IMR-90 (cell line): ENCODE results near the gene GP1BA. TPM values are rescaled to one million over a fixed set of nuclear protein-coding genes. Genes with fewer than 3 reads are reported as not detected.

ENCODE experiments used
- ATAC-seq: fragments of 200-7000 bp; cut with Tn5 transposase; 2 replicates; pipeline ENCODE4 v1.9.1; 2020; ENCODE audit warnings: low read depth, mild to moderate bottlenecking, moderate library complexity
- BruUV-seq: library from RNA; stranded (reverse); fragments of 400-500 nt; replicated peaks from 2 replicates; lab custom pipeline; 2021; lab: Mats Ljungman, UMichigan
- CTCF ChIA-PET: fragments of 300-600 bp; formaldehyde crosslinking; extraction: SDS; loops from one replicate; lab custom pipeline; 2021; ENCODE audit warnings: antibody characterized with exemption; lab: Yijun Ruan, JAX
- POLR2A ChIA-PET: fragments of 300-600 bp; sonication (Branson Sonifier 250); formaldehyde crosslinking; loops from one replicate; lab custom pipeline; 2022; ENCODE audit warnings: antibody characterized with exemption; ENCODE audit not compliant: unreplicated experiment; lab: Charles Lee
- DNase-seq: peaks from one replicate; pipeline ENCODE4 v3.0.0; 2013
- H2AFZ ChIP-seq: replicated peaks from 2 replicates; pipeline ENCODE3; 2013; ENCODE audit warnings: low read length, mild to moderate bottlenecking; ENCODE audit not compliant: poor library complexity
- H2AK5ac ChIP-seq: 2 replicates; pipeline ENCODE4 v1.6.1; 2013; ENCODE audit warnings: low read depth, low read length, inconsistent platforms
- H2AK9ac ChIP-seq: replicated peaks from 2 replicates; pipeline ENCODE3; 2013; ENCODE audit warnings: mild to moderate bottlenecking, low read depth, low read length, moderate library complexity; ENCODE audit not compliant: poor library complexity
- H2BK120ac ChIP-seq: 2 replicates; pipeline ENCODE4 v1.6.1; 2013; ENCODE audit warnings: low read depth, low read length, inconsistent platforms
- H2BK15ac ChIP-seq: 3 replicates; pipeline ENCODE4 v1.6.1; 2013; ENCODE audit warnings: low read depth, low read length, inconsistent platforms
- H2BK20ac ChIP-seq: 2 replicates; pipeline ENCODE4 v1.6.1; 2013; ENCODE audit warnings: low read depth, mild to moderate bottlenecking, inconsistent platforms, low read length, moderate library complexity
- H2BK5ac ChIP-seq: 2 replicates; pipeline ENCODE4 v1.6.1; 2013; ENCODE audit warnings: mild to moderate bottlenecking, low read depth, low read length, inconsistent platforms; ENCODE audit not compliant: poor library complexity, severe bottlenecking
- H3K14ac ChIP-seq: replicated peaks from 2 replicates; pipeline ENCODE4 v1.6.1; 2013; ENCODE audit warnings: low read depth, low read length, inconsistent platforms
- H3K18ac ChIP-seq: 2 replicates; pipeline ENCODE4 v1.6.1; 2013; ENCODE audit warnings: low read depth, low read length, control low read depth
- H3K23ac ChIP-seq: 2 replicates; pipeline ENCODE4 v1.6.1; 2013; ENCODE audit warnings: low read depth, low read length, inconsistent platforms
- H3K27ac ChIP-seq: 2 replicates; pipeline ENCODE4 v1.5.1; 2013; ENCODE audit warnings: mild to moderate bottlenecking, control low read depth, low read length; ENCODE audit not compliant: insufficient read depth
- H3K27me3 ChIP-seq: 2 replicates; pipeline ENCODE4 v1.6.1; 2013; ENCODE audit warnings: low read length; ENCODE audit not compliant: control insufficient read depth, insufficient read depth
- H3K36me3 ChIP-seq: 2 replicates; pipeline ENCODE4 v1.6.1; 2013; ENCODE audit warnings: low read length, mixed read lengths; ENCODE audit not compliant: control insufficient read depth, insufficient read depth
- H3K4ac ChIP-seq: 2 replicates; pipeline ENCODE4 v1.6.1; 2013; ENCODE audit warnings: low read depth, low read length, inconsistent platforms
- H3K4me1 ChIP-seq: 2 replicates; pipeline ENCODE4 v1.6.1; 2013; ENCODE audit warnings: low read length, mixed read lengths; ENCODE audit not compliant: control insufficient read depth, insufficient read depth
- H3K4me2 ChIP-seq: 2 replicates; pipeline ENCODE4 v1.6.1; 2013; ENCODE audit warnings: low read depth, mild to moderate bottlenecking, control low read depth, low read length, moderate library complexity
- H3K4me3 ChIP-seq: 2 replicates; pipeline ENCODE4 v1.5.1; 2013; ENCODE audit warnings: low read depth, mild to moderate bottlenecking, control low read depth, low read length, moderate library complexity; ENCODE audit not compliant: insufficient read depth
- H3K56ac ChIP-seq: 2 replicates; pipeline ENCODE4 v1.6.1; 2013; ENCODE audit warnings: low read length, inconsistent platforms; ENCODE audit not compliant: insufficient read depth; ENCODE audit errors: extremely low read depth
- H3K79me1 ChIP-seq, 2 experiments: 2 replicates each; pipeline ENCODE4 v1.6.1; 2013; ENCODE audit warnings: low read length in 2 of 2, inconsistent platforms in 1 of 2, low read depth in 1 of 2
- H3K9ac ChIP-seq: 2 replicates; pipeline ENCODE4 v1.6.1; 2013; ENCODE audit warnings: low read depth, low read length, control low read depth
- H3K9me1 ChIP-seq: 2 replicates; pipeline ENCODE4 v1.6.1; 2013; ENCODE audit warnings: low read length, inconsistent platforms; ENCODE audit not compliant: insufficient read depth
- H3K9me3 ChIP-seq: 2 replicates; pipeline ENCODE4 v1.6.1; 2013; ENCODE audit warnings: low read length; ENCODE audit not compliant: control insufficient read depth, insufficient read depth
- H4K20me1 ChIP-seq: 2 replicates; pipeline ENCODE4 v1.6.1; 2013; ENCODE audit warnings: low read length, inconsistent platforms; ENCODE audit not compliant: insufficient read depth
- H4K5ac ChIP-seq: 2 replicates; pipeline ENCODE4 v1.6.1; 2013; ENCODE audit warnings: mild to moderate bottlenecking, low read depth, low read length, control low read depth
- H4K8ac ChIP-seq, 2 experiments: 2 replicates each; pipeline ENCODE4 v1.6.1; 2013; ENCODE audit warnings: low read depth in 2 of 2, low read length in 2 of 2, control low read depth in 1 of 2, inconsistent platforms in 1 of 2
- H4K91ac ChIP-seq: 2 replicates; pipeline ENCODE4 v1.6.1; 2013; ENCODE audit warnings: low read depth, low read length, inconsistent platforms; ENCODE audit not compliant: insufficient read depth
- BHLHE40 ChIP-seq: fragments of 150-350 bp; IDR thresholded peaks from 2 replicates; pipeline ENCODE4 v1.6.1; 2016; ENCODE audit warnings: mild to moderate bottlenecking, low read depth, low read length
- MXI1 ChIP-seq: IDR thresholded peaks from 2 replicates; pipeline ENCODE4 v1.6.1; 2012; ENCODE audit warnings: low read depth, mild to moderate bottlenecking, low read length, moderate library complexity, borderline replicate concordance
- RAD21 ChIP-seq: IDR thresholded peaks from 2 replicates; pipeline ENCODE4 v1.6.1; 2012; ENCODE audit warnings: low read length, improper control_type of control experiment
- WGBS, 2 experiments: methylation state at CpG; one replicate each; pipeline versions ENCODE4 v1.1.5 to v1.1.7; 2013; ENCODE audit warnings: missing lambda C conversion rate in 2 of 2; ENCODE audit not compliant: insufficient read length in 1 of 2; ENCODE audit errors: extremely low coverage in 2 of 2; 5-methylcytosine and 5-hydroxymethylcytosine counted together
- dilution Hi-C: fragments of 300-500 bp; cut with HindIII; formaldehyde crosslinking; loops from one replicate; pipeline ENCODE4 v1.14.3; 2018; ENCODE audit warnings: low sequenced_read_pairs; ENCODE audit not compliant: unreplicated experiment
- in situ Hi-C: fragments of 300-500 bp; cut with MboI; formaldehyde crosslinking; loops from 3 replicates; pipeline ENCODE4 v1.14.3; 2019; ENCODE audit warnings: low sequenced_read_pairs, inconsistent platforms, mixed read lengths
- intact Hi-C: fragments of 100-400 bp; cut with micrococcal nuclease; formaldehyde crosslinking; loops from 2 replicates; pipeline ENCODE4 v1.10.0; 2022
- polyA plus RNA-seq, 3 experiments: library from polyadenylated mRNA; depleted of rRNA; stranded (reverse); fragments of >200 nt; gene quantifications; 2 replicates each; pipeline ENCODE4 v1.2.3, GENCODE V29; 2012; ENCODE audit warnings: low replicate concordance in 1 of 3
- total RNA-seq: library from RNA; depleted of rRNA; stranded (reverse); fragments of >200 nt; gene quantifications from 2 replicates; pipeline ENCODE4 v1.2.3, GENCODE V29; 2012

GP1BA gene
- total and polyA plus RNA-seq, 2 of the 4 experiments (the other 2 are of a cell fraction): not detected

GRCh38 chr17:4897785-4898184 is 34.3 kb upstream of the GP1BA start:
- Histone ChIP-seq H4K5ac (no peak overlapping the region), H3K4ac (no peak overlapping the region), H2BK15ac (no peak overlapping the region), H3K18ac (no peak overlapping the region), H3K9me1 (no peaks in the 10 kb centered on the region), H4K91ac (no peak overlapping the region), H2BK20ac (no peak overlapping the region), H3K27me3 (no peaks in the 10 kb centered on the region; the same call in 1 of the 2 replicates), H2AFZ (no peak overlapping the region), H2BK5ac (no peak overlapping the region), H3K23ac (no peak overlapping the region), H4K8ac (no peak overlapping the region), H3K4me3 (no peak overlapping the region), H3K56ac (no peak overlapping the region), H4K20me1 (no peaks in the 10 kb centered on the region; the same call in 1 of the 2 replicates), H2BK120ac (no peak overlapping the region), H3K9me3 (no peaks in the 10 kb centered on the region; the same call in 1 of the 2 replicates), H3K79me1 (no peaks in the 10 kb centered on the region), H3K4me1 (no peaks in the 10 kb centered on the region), H3K4me2 (no peak overlapping the region), H3K14ac (no peak overlapping the region), H3K36me3 (peaks cover 46% of the 10 kb centered on the region), H3K9ac (no peak overlapping the region), H2AK5ac (no peak overlapping the region), H2AK9ac (no peak overlapping the region), H3K27ac (no peak overlapping the region)
- no TSS peak for BruUV-seq
- intact Hi-C loops (no loop called here), in situ Hi-C loops (no loop called here), dilution Hi-C loops (no loop called here)
- TF ChIP-seq MXI1 (no peak), RAD21 (no peak), BHLHE40 (no peak)
- ChIA-PET CTCF (no interaction called here), POLR2A (no interaction called here)
- no CpG with 5 or more reads among the region's 5 CpGs for WGBS, 2 experiments
- no peak for DNase-seq
- ATAC-seq: no peak
